GM19395 (cell line): ENCODE results near the gene B4GALT1.
"Not testable (repeated sequence)": the region's sequence is repeated elsewhere in the genome, so short reads cannot be mapped to it uniquely, and the experiment has no call there.

ENCODE experiments used
- ATAC-seq: cut with Tn5 transposase; IDR thresholded peaks from one replicate; pipeline ENCODE4 v1.9.1; 2021; ENCODE audit warnings: mild to moderate bottlenecking, moderate library complexity; ENCODE audit not compliant: unreplicated experiment

Gene B4GALT1

DNA sequence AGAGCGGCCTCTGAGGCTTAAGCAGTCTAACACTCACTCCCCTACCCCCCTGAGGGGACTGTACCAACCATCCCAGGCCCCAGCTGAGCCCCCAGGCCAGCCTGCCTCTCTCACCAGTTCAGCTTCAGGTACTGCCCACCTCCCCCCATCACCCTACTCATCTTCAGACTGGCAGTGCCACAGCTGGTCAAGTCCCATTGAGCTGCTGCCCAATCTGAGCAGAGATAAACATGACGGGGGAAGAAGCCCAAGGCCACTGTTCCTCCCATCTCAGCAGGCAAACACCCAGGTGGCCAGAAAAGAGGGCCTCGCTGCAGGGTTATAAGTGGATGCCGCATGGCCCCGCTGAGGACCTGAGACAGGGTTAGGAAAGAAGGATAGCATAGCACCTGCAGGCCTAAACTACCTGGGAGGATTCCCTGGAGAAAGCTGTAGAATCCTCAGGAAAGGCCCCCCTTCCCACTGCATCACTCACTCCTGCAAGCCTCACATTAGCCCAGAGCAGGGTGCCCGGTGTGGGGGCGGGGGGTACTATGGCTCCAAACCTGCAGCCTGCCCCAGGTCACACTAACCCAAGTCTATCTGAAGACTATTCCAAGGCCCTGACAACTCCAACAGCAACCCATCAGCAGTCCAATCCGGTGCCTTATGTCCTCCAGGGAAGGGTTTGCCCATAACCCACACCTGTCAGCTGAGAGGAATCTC is 3.6 kb downstream of the B4GALT1 start:
- ATAC-seq: no peak

DNA sequence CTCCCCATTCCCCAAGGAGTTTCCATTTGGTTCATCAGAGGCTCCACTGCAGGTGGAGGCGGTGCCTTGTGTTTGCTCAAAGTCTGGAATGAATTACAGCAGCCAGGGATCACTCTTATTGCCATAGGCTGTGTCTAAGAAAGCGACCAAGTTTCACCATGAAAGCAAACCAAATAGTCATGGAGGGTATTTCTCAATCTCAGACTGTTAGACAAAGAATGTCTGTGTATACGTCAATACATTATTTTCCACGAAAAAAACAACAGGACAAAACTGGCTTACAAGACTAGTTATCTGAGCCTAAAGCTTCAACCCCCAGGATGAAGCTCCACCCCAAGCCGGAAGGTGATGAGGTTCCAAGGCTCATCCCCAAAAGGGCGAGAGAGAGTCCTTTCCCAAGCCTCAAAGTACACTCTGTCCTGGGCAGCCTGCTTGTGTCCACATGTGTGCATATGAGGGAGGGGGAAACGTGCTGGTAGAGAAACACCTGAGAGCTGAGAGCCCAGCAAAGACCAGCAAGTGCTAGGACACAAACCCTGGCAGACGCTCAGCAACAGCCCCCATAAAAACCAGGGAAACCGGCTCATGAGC is 4.3 kb downstream of the B4GALT1 start:
- no peak for ATAC-seq

- ATAC-seq: no peak
Observed at GRCh38 chr9:33161589-33162132, 5.5 kb downstream of the B4GALT1 start.

- no peak for ATAC-seq
Observed at GRCh38 chr9:33161011-33161588, 6.0 kb downstream of the B4GALT1 start.

- ATAC-seq: not testable (repeated sequence)
Observed at GRCh38 chr9:33160446-33160845, 6.7 kb downstream of the B4GALT1 start.

- ATAC-seq: peak; percentile 28
Observed at GRCh38 chr9:33159777-33160127, 7.4 kb downstream of the B4GALT1 start.

GRCh38 chr9:33158843-33159776 is 8.0 kb downstream of the B4GALT1 start:
- peak; percentile 23 for ATAC-seq

GRCh38 chr9:33157960-33158842 is 8.9 kb downstream of the B4GALT1 start:
- peak; percentile 14 for ATAC-seq

- ATAC-seq: no peak
Observed at GRCh38 chr9:33155393-33155792, 11.7 kb downstream of the B4GALT1 start.

GRCh38 chr9:33154371-33154770 is 12.8 kb downstream of the B4GALT1 start:
- no peak for ATAC-seq

- peak; percentile 52 for ATAC-seq
Observed at GRCh38 chr9:33153666-33154065, 13.5 kb downstream of the B4GALT1 start.

GRCh38 chr9:33153001-33153400 is 14.1 kb downstream of the B4GALT1 start:
- no peak for ATAC-seq

GRCh38 chr9:33151601-33152000 is 15.5 kb downstream of the B4GALT1 start:
- no peak for ATAC-seq

DNA sequence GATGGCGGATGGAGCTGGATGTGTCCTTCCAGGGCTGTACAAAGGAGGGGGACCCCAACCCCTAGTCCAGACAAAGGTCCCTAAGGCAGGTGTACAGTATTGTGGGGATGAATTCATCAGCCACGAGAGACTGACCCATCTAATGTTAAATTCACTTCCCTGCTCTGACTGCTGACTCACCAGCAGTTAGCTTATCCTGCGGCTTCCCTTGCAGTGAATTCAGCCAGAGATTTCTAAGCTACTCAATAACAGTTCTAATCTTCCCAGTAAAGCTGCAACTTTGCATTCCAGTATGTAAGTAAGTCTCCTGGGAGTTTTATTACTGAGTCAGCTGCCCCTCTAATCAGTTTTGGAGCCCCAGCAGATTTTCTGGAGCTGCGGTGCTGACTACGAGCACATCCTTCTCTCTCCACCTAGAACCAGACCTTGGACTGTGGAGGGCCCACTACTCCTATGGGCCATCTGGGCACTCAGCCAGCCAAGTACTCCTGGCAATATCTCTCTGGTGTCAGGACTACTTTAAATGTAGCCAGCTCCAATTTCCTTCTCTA is 16.1 kb downstream of the B4GALT1 start:
- no peak for ATAC-seq

GRCh38 chr9:33148367-33149014 is 18.6 kb downstream of the B4GALT1 start:
- ATAC-seq: no peak

- ATAC-seq: no peak
Observed at GRCh38 chr9:33147416-33148169, 19.5 kb downstream of the B4GALT1 start.

DNA sequence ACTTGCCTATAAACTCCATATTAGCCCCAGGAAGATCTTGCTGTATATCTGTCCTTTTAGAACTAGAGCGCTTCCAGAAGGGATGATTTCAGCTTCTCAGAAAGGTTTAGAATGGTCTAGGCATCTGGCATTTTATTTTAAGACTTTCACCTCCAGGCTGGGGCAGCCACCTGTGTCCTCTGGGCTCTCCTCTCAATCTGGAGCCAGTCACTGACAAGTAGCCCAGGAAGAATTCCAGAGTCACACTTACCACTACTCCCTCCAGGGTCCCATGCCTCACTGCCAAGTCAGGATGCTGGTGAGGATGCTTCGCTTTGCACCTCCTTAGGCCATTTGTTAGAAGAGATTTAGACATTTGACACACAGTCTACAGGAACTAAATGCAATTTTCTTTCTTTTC is 20.8 kb downstream of the B4GALT1 start:
- no peak for ATAC-seq

DNA sequence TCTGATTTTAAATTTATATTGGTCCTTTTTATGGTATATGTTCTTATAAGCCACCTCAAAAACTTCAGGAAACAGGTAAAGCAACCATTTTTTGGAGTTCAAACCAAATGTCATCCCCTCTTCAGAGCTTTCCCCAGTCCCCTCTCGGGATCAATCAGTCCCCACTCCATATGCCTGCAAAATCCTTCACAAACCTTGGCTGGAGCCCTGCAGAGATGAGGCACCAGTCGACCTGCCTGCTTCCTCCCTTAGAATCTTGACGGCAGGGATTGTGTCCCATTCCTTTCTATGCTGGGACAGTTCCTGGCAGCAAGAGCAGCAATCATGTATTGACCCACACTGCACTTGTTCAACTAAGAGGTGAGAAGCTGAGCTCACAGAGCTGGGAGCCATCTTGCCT is 22.6 kb downstream of the B4GALT1 start:
- no peak for ATAC-seq

- ATAC-seq: no peak
Observed at GRCh38 chr9:33143241-33143661, 23.9 kb downstream of the B4GALT1 start.
